Measurements from ENCODE around the gene ALPK3. TPM values are rescaled to one million over a fixed set of nuclear protein-coding genes. Genes with fewer than 3 reads are reported as not detected.

ALPK3 gene
- total RNA-seq, 2 donors from 2014 or later: 51.0 to 99.0 TPM

- Histone ChIP-seq H3K4me1 (peaks cover 0 to 19% of the 10 kb centered on the region in 2 donors), H3K27ac (no peak overlapping the region), H3K4me3 (no peak overlapping the region), H3K9me3 (no peaks in the 10 kb centered on the region), H3K36me3 (peaks cover 38% of the 10 kb centered on the region), H3K27me3 (no peaks in the 10 kb centered on the region)
- DNase-seq (ENCODE audit: low spot score): no peak
- TF ChIP-seq, protein P1, sequence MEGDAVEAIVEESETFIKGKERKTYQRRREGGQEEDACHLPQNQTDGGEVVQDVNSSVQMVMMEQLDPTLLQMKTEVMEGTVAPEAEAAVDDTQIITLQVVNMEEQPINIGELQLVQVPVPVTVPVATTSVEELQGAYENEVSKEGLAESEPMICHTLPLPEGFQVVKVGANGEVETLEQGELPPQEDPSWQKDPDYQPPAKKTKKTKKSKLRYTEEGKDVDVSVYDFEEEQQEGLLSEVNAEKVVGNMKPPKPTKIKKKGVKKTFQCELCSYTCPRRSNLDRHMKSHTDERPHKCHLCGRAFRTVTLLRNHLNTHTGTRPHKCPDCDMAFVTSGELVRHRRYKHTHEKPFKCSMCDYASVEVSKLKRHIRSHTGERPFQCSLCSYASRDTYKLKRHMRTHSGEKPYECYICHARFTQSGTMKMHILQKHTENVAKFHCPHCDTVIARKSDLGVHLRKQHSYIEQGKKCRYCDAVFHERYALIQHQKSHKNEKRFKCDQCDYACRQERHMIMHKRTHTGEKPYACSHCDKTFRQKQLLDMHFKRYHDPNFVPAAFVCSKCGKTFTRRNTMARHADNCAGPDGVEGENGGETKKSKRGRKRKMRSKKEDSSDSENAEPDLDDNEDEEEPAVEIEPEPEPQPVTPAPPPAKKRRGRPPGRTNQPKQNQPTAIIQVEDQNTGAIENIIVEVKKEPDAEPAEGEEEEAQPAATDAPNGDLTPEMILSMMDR (IDR thresholded peaks at IDR 0.05): no peak
Measured at GRCh38 chr15:84791763-84792162, 25.4 kb upstream of the ALPK3 start.

DNA sequence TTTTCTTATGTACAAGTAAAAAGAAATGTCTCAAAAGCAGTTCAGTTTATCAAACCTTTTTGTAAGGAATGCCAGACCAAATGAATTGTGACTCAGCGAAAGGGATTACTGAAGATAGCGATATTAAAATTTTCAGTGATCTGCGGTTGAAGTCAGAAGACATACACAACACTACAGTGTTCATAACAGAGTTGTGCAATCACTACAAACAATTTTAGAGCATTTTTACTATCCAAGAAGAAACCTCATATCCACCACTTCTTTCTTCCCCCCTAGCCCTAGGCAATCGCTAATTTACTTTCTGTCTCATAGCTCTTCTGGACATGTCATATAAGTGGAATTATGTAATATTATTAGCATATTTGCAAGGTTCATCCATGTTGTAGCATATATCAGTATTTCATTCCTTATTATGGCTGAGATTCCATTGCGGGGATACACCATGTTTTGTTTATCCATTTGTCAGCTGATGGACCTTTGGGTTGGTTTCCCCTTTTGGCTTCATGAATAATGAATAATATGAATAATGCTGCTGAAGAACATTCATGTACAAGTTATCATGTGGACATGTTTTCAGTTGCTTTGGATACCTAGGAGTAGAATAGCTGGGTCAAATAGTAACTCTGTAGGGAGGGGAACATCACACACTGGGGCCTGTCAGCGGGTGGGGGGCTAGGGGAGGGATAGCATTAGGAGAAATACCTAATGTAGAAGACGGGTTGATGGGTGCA lies 23.6 kb upstream of the ALPK3 start:
- H3K27me3 ChIP-seq: no peaks in the 10 kb centered on the region
- no peak overlapping the region for H3K4me3 ChIP-seq
- H3K36me3 ChIP-seq: peaks cover 52% of the 10 kb centered on the region
- TF ChIP-seq, protein P1 (IDR thresholded peaks at IDR 0.05): no peak
- DNase-seq (ENCODE audit: low spot score): no peak
- peaks cover 0 to under 1% of the 10 kb centered on the region in 2 donors for H3K4me1 ChIP-seq
- no peaks in the 10 kb centered on the region for H3K9me3 ChIP-seq
- H3K27ac ChIP-seq: no peak overlapping the region

- Histone ChIP-seq H3K27ac (no peak overlapping the region), H3K4me1 (no peaks in the 10 kb centered on the region), H3K36me3 (peaks cover 58% of the 10 kb centered on the region), H3K4me3 (no peak overlapping the region), H3K9me3 (no peaks in the 10 kb centered on the region), H3K27me3 (no peaks in the 10 kb centered on the region)
- TF ChIP-seq, protein P1 (IDR thresholded peaks at IDR 0.05): no peak
- DNase-seq (ENCODE audit: low spot score): no peak
Measured at GRCh38 chr15:84794162-84794547, 23.0 kb upstream of the ALPK3 start.

GRCh38 chr15:84795186-84795585 lies 22.0 kb upstream of the ALPK3 start:
- H3K36me3 ChIP-seq: peaks cover 68% of the 10 kb centered on the region
- H3K9me3 ChIP-seq: no peaks in the 10 kb centered on the region
- H3K27me3 ChIP-seq: no peaks in the 10 kb centered on the region
- TF ChIP-seq, protein P1 (IDR thresholded peaks at IDR 0.05): no peak
- DNase-seq (ENCODE audit: low spot score): no peak
- no peak overlapping the region for H3K4me3 ChIP-seq
- no peaks in the 10 kb centered on the region for H3K4me1 ChIP-seq
- H3K27ac ChIP-seq: no peak overlapping the region

- TF ChIP-seq, protein P1 (IDR thresholded peaks at IDR 0.05): no peak
- no peaks in the 10 kb centered on the region for H3K27me3 ChIP-seq
- H3K36me3 ChIP-seq: peaks cover 71% of the 10 kb centered on the region
Measured at GRCh38 chr15:84797212-84797611, 19.9 kb upstream of the ALPK3 start.

DNA sequence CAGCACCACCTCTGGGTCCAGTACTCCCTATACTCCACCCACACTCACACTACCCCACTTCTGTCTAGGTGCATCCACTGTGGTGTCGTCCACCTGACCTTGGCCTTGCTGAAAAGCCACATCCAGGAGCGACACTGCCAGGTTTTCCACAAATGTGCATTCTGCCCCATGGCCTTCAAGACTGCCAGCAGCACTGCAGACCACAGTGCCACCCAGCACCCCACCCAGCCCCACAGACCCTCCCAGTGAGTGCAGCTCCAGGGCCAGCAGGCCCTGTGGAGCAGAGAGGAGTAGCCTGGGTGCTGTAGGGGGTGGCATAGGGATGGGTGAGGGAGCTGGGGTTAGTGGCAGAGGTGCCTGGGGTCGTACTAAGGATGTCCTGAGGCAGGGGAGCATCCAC lies 19.4 kb upstream of the ALPK3 start:
- H3K4me1 ChIP-seq: no peaks in the 10 kb centered on the region
- no peak overlapping the region for H3K4me3 ChIP-seq
- peaks cover 71% of the 10 kb centered on the region for H3K36me3 ChIP-seq
- peak; percentile 28 for DNase-seq (ENCODE audit: low spot score)
- H3K27ac ChIP-seq: no peak overlapping the region
- TF ChIP-seq, protein P1 (IDR thresholded peaks at IDR 0.05): no peak
- no peaks in the 10 kb centered on the region for H3K9me3 ChIP-seq
- H3K27me3 ChIP-seq: no peaks in the 10 kb centered on the region

More at GRCh38 chr15:84797212-84797611, 19.9 kb upstream of the ALPK3 start:
- Histone ChIP-seq H3K4me3 (no peak overlapping the region), H3K27ac (no peak overlapping the region), H3K9me3 (no peaks in the 10 kb centered on the region), H3K4me1 (no peaks in the 10 kb centered on the region)
- DNase-seq (ENCODE audit: low spot score): peak; percentile 48

All from right atrium auricular region (tissue), 2 donors.